Ascending aorta (tissue), 2 donors: ENCODE measurements around the gene PKN1. TPM values are rescaled to one million over a fixed set of nuclear protein-coding genes. Genes with fewer than 3 reads are reported as not detected.
"Not testable (repeated sequence)": the region's sequence is repeated elsewhere in the genome, so short reads cannot be mapped to it uniquely, and the experiment has no call there.

ENCODE experiments used
- DNase-seq, 2 donors: peaks; one replicate each; pipeline ENCODE4 v3.0.0-alpha.2; 2019; ENCODE audit warnings: low spot score in 2 of 2
- H3K27ac ChIP-seq, 2 donors: fragments of 200-600 bp; sonication (generic); one replicate each; pipeline ENCODE4 v1.5.1; 2016 to 2017; ENCODE audit warnings: mild to moderate bottlenecking in 1 of 2
- H3K27me3 ChIP-seq: fragments of 200-600 bp; sonication (generic); one replicate; pipeline ENCODE4 v1.5.1; 2017
- H3K36me3 ChIP-seq, 2 donors: fragments of 200-600 bp; sonication (generic); one replicate each; pipeline ENCODE4 v1.5.1; 2016
- H3K4me1 ChIP-seq, 2 donors: fragments of 200-600 bp; sonication (generic); one replicate each; pipeline ENCODE4 v1.5.1; 2016 to 2017; ENCODE audit warnings: mild to moderate bottlenecking in 1 of 2
- H3K4me3 ChIP-seq, 2 donors: fragments of 200-600 bp; sonication (generic); one replicate each; pipeline ENCODE4 v1.5.1; 2016 to 2017; ENCODE audit warnings: mild to moderate bottlenecking in 1 of 2
- H3K9me3 ChIP-seq, 2 donors: fragments of 200-600 bp; sonication (generic); one replicate each; pipeline ENCODE4 v1.5.1; 2016
- CTCF ChIP-seq, 3 experiments: fragments of 200-600 bp in 2 of 3; fragments of 450-650 bp in 1 of 3; sonication (generic) in 2 of 3; IDR thresholded peaks; one replicate each; pipeline ENCODE4 v1.5.1; 2016 to 2019; ENCODE audit warnings: antibody characterized with exemption in 3 of 3, mild to moderate bottlenecking in 1 of 3, moderate library complexity in 1 of 3
- intact Hi-C: fragments of 100-400 bp; cut with DNase I; formaldehyde crosslinking; loops from one replicate; pipeline ENCODE4 v1.15.1; 2023
- total RNA-seq: library from RNA; depleted of rRNA; stranded (reverse); fragments of >200 nt; gene quantifications from one replicate; pipeline ENCODE4 v1.1.0, GENCODE V29; 2016

PKN1 gene
- total RNA-seq, 1 donor from 2014 or later = 231 TPM

DNA sequence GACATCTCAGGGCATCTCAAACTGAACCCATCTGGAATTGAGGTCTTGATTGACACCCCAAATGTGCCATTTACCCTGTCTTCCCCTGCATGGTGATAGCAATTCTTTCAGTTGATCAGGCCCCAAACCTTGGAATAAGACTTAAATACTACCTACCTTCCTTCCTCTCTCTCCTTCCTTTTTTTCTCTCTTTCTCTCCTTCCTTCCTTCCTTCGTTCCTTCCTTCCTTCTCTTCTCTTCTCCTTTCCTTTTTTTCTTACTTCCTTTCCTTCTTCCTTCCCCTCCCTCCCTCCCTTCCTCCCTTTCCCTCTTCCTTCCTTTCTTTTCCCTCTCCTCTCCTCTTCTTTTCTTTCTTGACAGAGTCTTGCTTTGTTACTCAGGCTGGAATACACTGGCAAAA lies 70.2 kb downstream of the PKN1 start:
- Histone ChIP-seq H3K4me1 (no peaks in the 10 kb centered on the region), H3K4me3 (no peak overlapping the region), H3K27ac (no peak overlapping the region), H3K36me3 (no peaks in the 10 kb centered on the region), H3K9me3 (no peaks in the 10 kb centered on the region), H3K27me3 (no peaks in the 10 kb centered on the region)
- intact Hi-C loops = no loop called here
- DNase-seq = no peak
- TF ChIP-seq CTCF (IDR thresholded peaks at IDR 0.05) = no peak

- DNase-seq, H3K4me1 ChIP-seq, H3K36me3 ChIP-seq, H3K27ac ChIP-seq, H3K4me3 ChIP-seq, H3K27me3 ChIP-seq, intact Hi-C loops, H3K9me3 ChIP-seq: not testable (repeated sequence)
These were observed 71.5 kb downstream of the PKN1 start for GRCh38 chr19:14504575-14504974.

DNA sequence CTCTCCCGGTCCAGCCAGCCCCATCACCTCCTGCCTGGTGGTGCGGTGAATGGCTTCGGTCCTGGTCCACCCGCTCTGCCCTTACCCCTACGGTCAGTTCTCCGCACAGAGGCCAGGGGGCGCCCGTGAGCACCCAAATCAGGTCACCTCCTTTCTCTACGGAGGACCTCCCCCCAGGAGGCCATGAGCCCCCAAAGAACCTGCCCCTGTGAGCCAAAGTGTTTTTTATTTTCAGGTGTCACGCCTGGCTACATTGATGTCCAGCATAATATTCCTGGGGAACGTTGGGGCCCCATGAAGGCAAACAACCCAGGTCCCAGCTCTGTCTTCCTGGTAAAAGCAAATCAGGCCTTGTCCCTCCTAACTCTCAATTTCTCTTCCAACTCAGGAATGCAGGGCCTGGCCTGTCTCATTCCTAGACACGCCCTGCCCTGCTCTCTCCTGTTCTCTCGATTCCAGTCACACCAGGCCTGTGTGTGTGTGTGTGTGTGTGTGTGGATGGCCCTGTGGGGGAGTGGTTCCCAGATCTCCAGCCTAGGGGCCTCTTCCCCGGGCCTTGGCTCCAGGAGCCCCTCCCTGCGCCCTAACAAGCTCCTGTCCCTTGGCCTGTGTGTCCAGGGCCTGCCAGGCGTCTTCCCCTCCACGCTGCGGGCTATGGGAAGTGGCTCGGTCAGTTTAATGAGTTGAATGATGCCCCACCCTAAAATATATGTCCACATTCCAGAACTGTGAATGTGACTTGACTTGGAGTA lies 72.6 kb downstream of the PKN1 start:
- TF ChIP-seq CTCF (IDR thresholded peaks at IDR 0.05) = peak in 2 of 3 experiments; percentile 31 to 43
- DNase-seq = no peak
- Histone ChIP-seq H3K4me3 (no peak overlapping the region), H3K4me1 (no peaks in the 10 kb centered on the region), H3K27ac (no peak overlapping the region), H3K27me3 (no peaks in the 10 kb centered on the region), H3K9me3 (no peaks in the 10 kb centered on the region), H3K36me3 (no peaks in the 10 kb centered on the region)
- intact Hi-C loops = no loop called here

GRCh38 chr19:14507704-14508542 lies 74.8 kb downstream of the PKN1 start:
- no peak overlapping the region for H3K27ac ChIP-seq

GRCh38 chr19:14510311-14511228 lies 77.5 kb downstream of the PKN1 start:
- Histone ChIP-seq H3K4me1 (peaks cover under 1 to 12% of the 10 kb centered on the region in 2 donors), H3K27ac (no peak overlapping the region), H3K9me3 (no peaks in the 10 kb centered on the region), H3K4me3 (peak overlapping the region in 1 of 2 donors; percentile 3), H3K27me3 (no peaks in the 10 kb centered on the region), H3K36me3 (peaks cover 16 to 26% of the 10 kb centered on the region in 2 donors)
- no peak for TF ChIP-seq CTCF (IDR thresholded peaks at IDR 0.05)
- intact Hi-C loops = no loop called here
- peak in 1 of 2 donors; percentile 72 for DNase-seq

More at GRCh38 chr19:14507704-14508542, 74.8 kb downstream of the PKN1 start:
- Histone ChIP-seq H3K36me3 (no peaks in the 10 kb centered on the region), H3K9me3 (no peaks in the 10 kb centered on the region), H3K27me3 (no peaks in the 10 kb centered on the region), H3K4me1 (no peaks in the 10 kb centered on the region), H3K4me3 (no peak overlapping the region)
- no peak for TF ChIP-seq CTCF (IDR thresholded peaks at IDR 0.05)
- intact Hi-C loops = no loop called here
- DNase-seq = no peak
